CD4-positive, alpha-beta T cell treated with Interleukin-15 for 1 hour (primary cell): ENCODE results near the gene ANKRD55.
"Not testable (repeated sequence)": the region's sequence is repeated elsewhere in the genome, so short reads cannot be mapped to it uniquely, and the experiment has no call there.

ENCODE experiments used
- DNase-seq: peaks from one replicate; pipeline ENCODE4 v3.0.0-alpha.2; 2020

ANKRD55 gene

DNA sequence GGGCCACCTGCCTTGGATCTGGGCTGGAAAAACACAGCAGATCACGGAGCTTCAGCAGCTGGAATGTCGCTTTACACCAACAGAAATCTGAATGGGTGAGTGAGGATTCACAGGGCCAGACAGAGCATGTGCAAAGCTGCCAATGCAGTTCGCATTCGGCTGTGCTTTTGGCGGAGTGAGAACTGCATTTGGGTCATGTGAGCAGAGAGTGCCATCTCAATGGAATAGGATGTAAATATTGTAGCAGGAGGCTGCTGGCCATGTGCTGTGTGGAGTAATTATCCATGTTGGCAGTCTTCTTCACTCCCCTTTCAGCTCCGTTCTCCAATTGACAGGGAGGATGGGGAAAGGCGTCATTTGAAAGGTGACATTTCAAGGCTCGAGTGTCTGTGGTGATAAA is at the start of gene ANKRD55:
Gene ANKRD55, minus strand, starts transcription at position 101 of the 400 bp plus-strand sequence. CDS start 417 bp downstream, outside the sequence.
- DNase-seq, result no peak

- no peak for DNase-seq
These were observed 49.1 kb upstream of the ANKRD55 start for GRCh38 chr5:56282216-56282615.

GRCh38 chr5:56281489-56282165 is 48.5 kb upstream of the ANKRD55 start:
- DNase-seq, result no peak

DNA sequence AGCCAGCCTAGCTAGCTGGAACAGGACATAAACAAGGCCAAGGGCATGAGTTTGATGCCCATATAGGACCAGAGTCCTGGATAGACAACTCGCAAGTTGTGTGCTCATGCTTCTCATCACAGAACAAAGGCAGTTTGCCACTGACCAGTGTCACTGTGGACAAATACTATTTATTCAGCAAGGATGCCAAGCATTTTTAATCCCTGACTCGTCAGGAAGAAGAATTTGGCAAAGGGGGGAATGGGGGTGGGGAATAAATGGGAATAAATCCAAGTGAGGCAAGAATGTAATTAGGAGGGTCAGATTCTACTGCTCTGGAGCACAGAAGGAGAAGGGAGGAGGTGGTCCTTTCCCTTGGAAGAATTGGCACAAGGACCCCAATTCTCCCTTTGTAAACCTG is 46.8 kb upstream of the ANKRD55 start:
- DNase-seq, result no peak

DNA sequence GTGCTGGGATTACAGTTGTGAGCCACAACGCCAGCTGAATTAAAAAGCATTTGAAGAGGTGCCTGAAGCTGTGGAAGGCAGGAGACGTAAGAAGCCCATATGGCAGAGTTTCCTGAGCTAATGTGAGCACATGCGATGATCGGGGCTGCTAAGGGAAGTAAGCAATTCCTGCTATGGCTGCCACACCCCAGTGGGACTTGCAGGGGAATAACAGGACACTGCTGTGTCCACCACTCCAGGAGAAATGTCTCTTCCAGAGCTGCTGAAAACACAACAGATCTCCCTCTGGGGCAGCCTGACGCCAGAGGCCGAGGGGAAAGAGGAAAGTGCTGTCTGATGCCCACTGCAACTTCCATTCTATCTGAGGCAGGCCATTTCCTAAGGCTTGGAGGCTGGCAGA is 46.2 kb upstream of the ANKRD55 start:
- no peak for DNase-seq

GRCh38 chr5:56278335-56278753 is 45.2 kb upstream of the ANKRD55 start:
- no peak for DNase-seq

- DNase-seq, result no peak
These were observed 44.4 kb upstream of the ANKRD55 start for GRCh38 chr5:56277573-56277972.

DNA sequence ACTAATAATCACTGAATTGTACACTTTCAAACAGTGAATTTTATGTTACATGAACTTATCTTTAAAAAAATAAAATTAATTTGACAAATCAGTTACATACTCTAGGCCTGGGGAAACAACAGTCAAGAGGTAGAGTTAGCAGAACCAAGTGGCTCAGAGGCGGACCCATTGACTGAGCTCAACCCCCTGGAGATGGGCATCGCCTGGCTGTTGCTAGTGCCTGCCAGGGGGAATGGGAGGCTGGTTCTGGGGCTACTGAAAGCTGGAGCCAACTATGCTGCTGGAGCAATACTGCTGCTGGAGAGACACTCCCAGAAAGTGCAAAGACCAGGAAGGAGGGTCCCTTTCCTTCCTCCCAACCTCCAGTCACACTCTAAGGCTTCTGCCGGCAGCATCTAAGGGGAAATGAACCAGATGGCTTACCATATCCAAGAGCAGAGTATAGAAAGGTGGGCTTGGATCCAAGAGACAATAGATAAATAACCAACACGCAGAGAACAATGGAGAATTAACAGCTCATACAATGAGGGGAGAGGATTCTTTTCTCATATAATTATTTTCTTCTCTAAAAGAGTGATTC is 40.3 kb upstream of the ANKRD55 start:
- no peak for DNase-seq

- no peak for DNase-seq
These were observed 39.6 kb upstream of the ANKRD55 start for GRCh38 chr5:56272765-56273164.

DNA sequence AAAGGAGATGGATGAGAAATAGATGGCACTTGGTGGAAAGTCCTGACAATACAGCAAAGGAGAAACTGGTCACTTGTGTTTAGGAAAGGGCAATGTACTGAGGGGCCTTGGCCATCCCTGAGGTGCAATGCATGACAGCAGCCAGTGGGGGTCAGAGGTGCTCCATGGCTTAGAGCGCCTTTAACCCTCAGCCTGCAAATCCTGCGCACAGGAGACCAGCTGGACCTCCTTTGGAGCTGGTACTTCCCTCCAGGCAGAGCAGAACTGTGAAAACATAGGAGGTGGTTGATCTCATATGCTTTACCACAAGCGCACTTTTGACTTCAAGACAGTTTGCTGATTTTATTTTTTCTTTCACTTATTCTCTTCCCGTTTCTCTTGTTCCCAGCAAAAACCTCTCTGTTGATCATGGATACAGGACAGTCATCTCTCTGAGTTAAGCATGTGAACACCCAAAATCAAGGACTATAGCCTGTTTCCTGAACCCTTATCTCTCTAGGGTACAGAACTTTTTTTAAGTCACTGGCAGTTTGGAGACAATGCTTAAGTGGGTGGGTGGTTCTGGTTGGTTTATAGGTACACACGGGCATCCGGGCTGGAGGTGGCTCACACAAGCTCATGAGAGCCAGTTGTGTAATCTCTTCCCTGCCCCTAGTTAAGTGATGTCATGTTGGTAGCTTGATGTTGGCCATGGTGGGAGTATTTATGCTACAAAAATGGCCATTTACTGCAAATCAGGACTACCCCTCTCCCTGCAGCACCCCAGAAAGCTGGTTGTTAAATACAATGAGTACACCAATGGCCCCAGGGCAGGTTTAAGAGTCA is 37.6 kb upstream of the ANKRD55 start:
- DNase-seq, result peak; percentile 78

- no peak for DNase-seq
These were observed 36.9 kb upstream of the ANKRD55 start for GRCh38 chr5:56270058-56270457.

DNA sequence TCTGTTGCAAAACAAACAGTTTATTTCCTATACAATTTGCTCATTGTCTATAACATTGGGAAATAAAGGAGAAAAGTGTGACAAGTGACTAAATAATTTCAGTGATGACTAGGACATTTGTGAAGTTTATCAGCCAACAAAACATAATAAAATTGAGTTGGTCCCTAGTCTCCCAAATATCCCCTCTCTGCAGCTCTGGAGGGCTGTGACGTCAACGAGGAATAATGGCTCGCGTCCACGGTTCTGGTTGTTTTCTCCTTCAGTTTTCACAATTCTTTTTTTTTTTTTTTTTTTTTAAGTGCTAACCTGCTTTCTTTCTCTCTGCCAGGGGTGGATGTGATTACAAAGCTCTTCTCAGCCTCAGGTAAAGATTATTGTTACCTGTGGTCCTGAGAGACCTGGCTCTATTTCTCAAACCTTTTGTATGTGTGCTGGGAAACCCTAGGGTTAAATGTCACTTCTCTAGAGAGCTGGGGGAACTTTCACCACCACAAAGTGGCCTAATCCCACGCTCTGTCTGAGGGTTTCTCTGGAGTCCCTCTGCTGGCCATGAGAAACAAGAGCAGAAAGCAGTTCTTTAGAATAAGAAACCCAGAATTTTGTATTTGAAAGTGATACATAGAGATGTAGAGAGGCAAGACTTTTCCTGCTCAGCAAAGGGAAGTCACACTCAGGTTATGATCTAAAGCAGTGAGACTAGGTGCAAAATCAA is 36.2 kb upstream of the ANKRD55 start:
- DNase-seq, result peak; percentile 49

- DNase-seq, result not testable (repeated sequence)
These were observed 35.6 kb upstream of the ANKRD55 start for GRCh38 chr5:56268707-56269106.

DNA sequence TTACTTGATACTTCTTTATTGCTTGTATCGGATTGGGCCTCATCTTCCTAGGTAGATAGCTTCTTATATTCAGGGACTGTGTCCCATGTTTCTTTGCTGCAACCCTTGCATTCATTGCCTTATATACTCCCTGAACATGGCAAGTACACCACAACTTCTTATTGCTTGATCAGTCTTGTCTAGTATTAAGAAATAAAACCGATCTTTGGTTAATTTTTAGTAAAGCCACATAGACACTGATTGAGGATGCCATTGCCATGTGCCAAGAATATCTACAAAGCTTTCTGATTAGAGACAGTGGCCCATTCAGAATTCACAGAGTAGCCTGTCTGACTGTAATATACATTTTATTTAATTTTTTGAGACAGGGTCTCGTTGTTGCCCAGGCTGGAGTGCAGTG is 34.7 kb upstream of the ANKRD55 start:
- no peak for DNase-seq

DNA sequence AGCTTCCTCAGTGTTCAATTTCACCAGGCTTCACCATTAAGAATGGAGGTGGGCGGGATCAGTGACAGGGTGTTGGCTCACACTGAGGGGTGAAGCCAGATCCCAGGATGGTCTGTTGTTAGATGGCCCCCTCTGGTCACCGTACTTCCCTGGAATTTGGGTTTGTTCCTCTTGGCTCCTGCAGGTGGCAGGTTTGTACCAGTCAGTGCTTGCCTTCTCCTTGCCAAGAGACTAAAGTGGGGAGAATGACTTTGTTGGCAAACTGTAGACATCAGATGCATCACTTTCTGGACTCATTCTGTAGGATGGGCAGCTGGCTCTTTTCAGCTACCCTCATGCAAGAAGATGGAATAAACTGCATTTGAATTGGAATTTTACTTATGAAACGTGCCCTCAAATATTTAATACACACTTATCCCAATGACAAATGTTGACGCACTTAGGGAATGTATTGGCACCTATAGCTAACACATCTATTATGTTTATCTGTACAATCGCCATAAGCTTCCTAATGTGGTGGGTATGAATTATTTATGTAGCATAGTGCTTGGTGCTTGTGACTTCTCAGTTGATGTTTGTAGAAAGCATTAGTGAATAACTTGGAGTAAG is 31.4 kb upstream of the ANKRD55 start:
- DNase-seq, result no peak

GRCh38 chr5:56262279-56262678 is 29.1 kb upstream of the ANKRD55 start:
- no peak for DNase-seq

GRCh38 chr5:56259002-56259511 is 25.9 kb upstream of the ANKRD55 start:
- no peak for DNase-seq

DNA sequence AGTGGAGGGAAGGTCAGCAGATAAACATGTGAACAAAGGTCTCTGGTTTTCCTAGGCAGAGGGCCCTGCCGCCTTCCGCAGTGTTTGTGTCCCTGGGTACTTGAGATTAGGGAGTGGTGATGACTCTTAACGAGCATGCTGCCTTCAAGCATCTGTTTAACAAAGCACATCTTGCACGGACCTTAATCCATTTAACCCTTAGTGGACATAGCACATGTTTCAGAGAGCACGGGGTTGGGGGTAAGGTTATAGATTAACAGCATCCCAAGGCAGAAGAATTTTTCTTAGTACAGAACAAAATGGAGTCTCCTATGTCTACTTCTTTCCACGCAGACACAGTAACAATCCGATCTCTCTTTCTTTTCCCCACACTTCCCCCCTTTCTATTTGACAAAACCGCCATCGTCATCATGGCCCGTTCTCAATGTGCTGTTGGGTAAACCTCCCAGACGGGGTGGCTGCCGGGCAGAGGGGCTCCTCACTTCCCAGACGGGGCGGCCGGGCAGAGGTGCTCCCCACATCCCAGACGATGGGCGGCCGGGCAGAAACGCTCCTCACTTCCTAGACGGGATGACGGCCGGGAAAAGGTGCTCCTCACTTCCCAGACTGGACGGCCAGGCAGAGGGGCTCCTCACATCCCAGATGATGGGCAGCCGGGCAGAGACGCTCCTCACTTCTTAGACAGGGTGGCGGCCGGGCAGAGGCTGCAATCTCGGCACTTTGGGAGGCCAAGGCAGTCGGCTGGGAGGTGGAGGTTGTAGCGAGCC is 24.8 kb upstream of the ANKRD55 start:
- DNase-seq, result not testable (repeated sequence)

- DNase-seq, result no peak
These were observed 23.9 kb upstream of the ANKRD55 start for GRCh38 chr5:56257010-56257409.

DNA sequence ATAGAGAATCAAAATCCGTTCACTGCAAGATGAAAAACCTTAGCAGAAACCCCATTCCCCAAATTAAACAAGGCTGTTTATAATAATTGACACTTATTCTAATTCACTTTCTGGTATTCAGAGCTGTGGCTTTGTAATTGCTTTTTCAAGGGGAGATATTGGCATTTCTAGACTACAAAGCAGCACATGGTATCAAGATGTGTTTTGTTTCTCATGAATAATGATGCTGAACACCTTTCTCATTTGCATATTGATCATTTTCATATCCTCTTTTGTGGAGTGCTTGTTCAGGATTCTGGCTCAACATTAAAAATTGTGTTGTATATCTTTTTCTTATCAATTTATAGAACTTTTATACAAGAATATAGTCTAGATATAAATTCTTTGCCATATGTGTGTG is 22.4 kb upstream of the ANKRD55 start:
- DNase-seq, result no peak

DNA sequence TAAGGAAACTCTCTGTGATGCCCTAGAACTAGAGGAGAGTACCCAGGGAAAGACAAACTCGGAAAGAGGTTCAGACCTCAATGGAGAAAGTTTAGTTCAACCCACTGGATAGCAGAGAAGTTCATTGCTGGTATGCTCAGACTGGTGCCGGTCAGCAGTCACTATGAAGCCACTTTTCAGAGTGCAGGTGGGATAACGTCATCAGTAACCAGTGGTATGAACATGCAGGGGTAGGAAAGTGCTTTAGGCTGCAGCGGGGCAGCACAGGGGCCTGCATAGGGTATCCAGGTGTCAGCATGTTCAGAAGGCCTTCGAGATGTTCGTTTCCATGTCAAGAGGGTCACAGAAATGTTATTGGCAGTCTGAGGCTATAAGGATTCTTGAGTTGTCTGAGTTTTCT is 20.8 kb upstream of the ANKRD55 start:
- no peak for DNase-seq

DNA sequence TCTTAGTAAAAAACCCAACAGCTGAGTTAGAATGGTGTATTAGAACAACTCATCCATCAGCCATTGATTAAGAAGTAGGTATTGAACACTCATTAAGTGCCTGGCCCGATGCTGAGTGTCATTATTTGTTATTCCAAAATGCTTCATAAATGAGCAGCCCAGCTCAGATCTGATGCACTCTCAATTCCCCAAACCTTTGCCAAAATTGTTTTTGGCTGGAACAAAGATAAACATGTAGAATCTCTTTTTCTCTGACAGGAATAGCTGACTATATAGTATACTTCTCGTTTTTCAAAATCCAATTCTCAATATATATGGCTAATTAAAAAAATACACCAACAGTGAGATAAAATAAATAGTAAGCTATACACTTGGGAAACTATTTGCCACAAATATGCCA is 20.0 kb upstream of the ANKRD55 start:
- no peak for DNase-seq
